Mesothelial cell of epicardium (in vitro differentiated cells): ENCODE data around the gene CIROP. TPM values are rescaled to one million over a fixed set of nuclear protein-coding genes. Genes with fewer than 3 reads are reported as not detected.

Experiments used
- DNase-seq, 2 experiments: peaks; one replicate each; pipeline ENCODE4 v3.0.0; 2021; ENCODE audit warnings: low spot score in 2 of 2; ENCODE audit not compliant: unreplicated experiment in 2 of 2
- H3K27ac Mint-ChIP-seq: 2 replicates; pipeline ENCODE4 v1.8.0; 2021; ENCODE audit warnings: mixed read lengths
- H3K27me3 Mint-ChIP-seq: 2 replicates; pipeline ENCODE4 v1.8.0; 2021; ENCODE audit warnings: low read depth, mixed read lengths
- H3K36me3 Mint-ChIP-seq: 2 replicates; pipeline ENCODE4 v1.8.0; 2021; ENCODE audit warnings: mixed read lengths
- H3K4me1 Mint-ChIP-seq: 2 replicates; pipeline ENCODE4 v1.8.0; 2021; ENCODE audit warnings: mixed read lengths
- H3K4me3 Mint-ChIP-seq: 2 replicates; pipeline ENCODE4 v1.8.0; 2021; ENCODE audit warnings: mild to moderate bottlenecking, moderate library complexity, mixed read lengths
- H3K9me3 Mint-ChIP-seq: 2 replicates; pipeline ENCODE4 v1.8.0; 2021; ENCODE audit warnings: mixed read lengths
- CTCF ChIP-seq: fragments of 200-600 bp; sonication (generic); IDR thresholded peaks from one replicate; pipeline ENCODE4 v1.5.0; 2021; ENCODE audit warnings: antibody characterized with exemption; ENCODE audit not compliant: unreplicated experiment
- total RNA-seq: library from RNA; stranded (reverse); gene quantifications from 3 replicates; pipeline ENCODE4 v1.2.1, GENCODE V29; 2021

Gene CIROP
- total RNA-seq, 1 donor from 2014 or later: not detected

- no peak overlapping the region for H3K4me3 Mint-ChIP-seq
- H3K27me3 Mint-ChIP-seq: no peaks in the 10 kb centered on the region
- DNase-seq: no peak
- no peak overlapping the region for H3K27ac Mint-ChIP-seq
- H3K4me1 Mint-ChIP-seq: no peaks in the 10 kb centered on the region
- no peaks in the 10 kb centered on the region for H3K9me3 Mint-ChIP-seq
- no peak for TF ChIP-seq CTCF
- H3K36me3 Mint-ChIP-seq: peaks cover 24% of the 10 kb centered on the region
Measured at GRCh38 chr14:23130871-23131270, 26.1 kb upstream of the CIROP start.

GRCh38 chr14:23129759-23130316 is 25.0 kb upstream of the CIROP start:
- TF ChIP-seq CTCF: no peak
- H3K27me3 Mint-ChIP-seq: no peaks in the 10 kb centered on the region
- DNase-seq: no peak
- no peak overlapping the region for H3K27ac Mint-ChIP-seq
- peaks cover 26% of the 10 kb centered on the region for H3K36me3 Mint-ChIP-seq
- no peaks in the 10 kb centered on the region for H3K9me3 Mint-ChIP-seq
- no peak overlapping the region for H3K4me3 Mint-ChIP-seq
- H3K4me1 Mint-ChIP-seq: no peaks in the 10 kb centered on the region

GRCh38 chr14:23128969-23129758 is 24.4 kb upstream of the CIROP start:
- H3K36me3 Mint-ChIP-seq: peaks cover 26% of the 10 kb centered on the region
- H3K4me1 Mint-ChIP-seq: peaks cover 2% of the 10 kb centered on the region
- H3K27me3 Mint-ChIP-seq: no peaks in the 10 kb centered on the region
- DNase-seq: no peak
- H3K9me3 Mint-ChIP-seq: no peaks in the 10 kb centered on the region
- H3K27ac Mint-ChIP-seq: no peak overlapping the region
- no peak overlapping the region for H3K4me3 Mint-ChIP-seq
- TF ChIP-seq CTCF: no peak

GRCh38 chr14:23127861-23128260 is 23.1 kb upstream of the CIROP start:
- Mint-ChIP-seq H3K4me1 (peaks cover 6% of the 10 kb centered on the region), H3K27me3 (no peaks in the 10 kb centered on the region), H3K9me3 (no peaks in the 10 kb centered on the region), H3K36me3 (peaks cover 26% of the 10 kb centered on the region), H3K4me3 (no peak overlapping the region), H3K27ac (no peak overlapping the region)
- no peak for DNase-seq
- no peak for TF ChIP-seq CTCF

GRCh38 chr14:23126548-23127278 is 21.9 kb upstream of the CIROP start:
- Mint-ChIP-seq H3K4me1 (peaks cover 6% of the 10 kb centered on the region), H3K4me3 (no peak overlapping the region), H3K9me3 (no peaks in the 10 kb centered on the region), H3K36me3 (peaks cover 24% of the 10 kb centered on the region), H3K27ac (no peak overlapping the region), H3K27me3 (no peaks in the 10 kb centered on the region)
- no peak for TF ChIP-seq CTCF
- DNase-seq: no peak
